ENCODE measurements around the gene ECI1. TPM values are rescaled to one million over a fixed set of nuclear protein-coding genes. Genes with fewer than 3 reads are reported as not detected.

Gene ECI1
- total and polyA plus RNA-seq, 2 of the 13 experiments (the other 11 are each of a cell fraction or from before 2014, with no cell fraction given), result 82.0 to 102 TPM

GRCh38 chr16:2194852-2195321 lies 56.5 kb downstream of the ECI1 start (continued):
- no peak for TF ChIP-seq REST (IDR thresholded peaks at IDR 0.05; ENCODE audit: borderline replicate concordance in 1 of 2, low read depth in 1 of 2, low read length in 2 of 2)
- no peak for TF ChIP-seq SAFB2 (CRISPR knock-in tag; IDR thresholded peaks at IDR 0.05; ENCODE audit: borderline replicate concordance, low read depth)
- TF ChIP-seq NFYC (CRISPR knock-in tag; IDR thresholded peaks at IDR 0.05), result no peak
- TF ChIP-seq ZNF333 (CRISPR knock-in tag; IDR thresholded peaks at IDR 0.05; ENCODE audit: borderline replicate concordance), result no peak
- TF ChIP-seq RNF219 (CRISPR knock-in tag; IDR thresholded peaks at IDR 0.05), result no peak
- no peak for TF ChIP-seq ZBTB37 (CRISPR knock-in tag; IDR thresholded peaks at IDR 0.05)
- TF ChIP-seq ARNT2 (CRISPR knock-in tag; IDR thresholded peaks at IDR 0.05; ENCODE audit: low read depth), result no peak
- no peak for TF ChIP-seq ZC3H13 (CRISPR knock-in tag; IDR thresholded peaks at IDR 0.05)
- TF ChIP-seq KLF16 (CRISPR knock-in tag; IDR thresholded peaks at IDR 0.05), result no peak
- TF ChIP-seq THAP9 (CRISPR knock-in tag; IDR thresholded peaks at IDR 0.05; ENCODE audit: borderline replicate concordance), result no peak
- no peak for TF ChIP-seq POLR2A (IDR thresholded peaks at IDR 0.05; ENCODE audit: insufficient read depth in 1 of 2, low read depth in 2 of 2, low read length in 2 of 2)
- no peak; the same call in 1 of the 2 replicates for TF ChIP-seq ZNF580 (CRISPR knock-in tag; IDR thresholded peaks at IDR 0.05; ENCODE audit: borderline replicate concordance, low read depth)
- no peak for TF ChIP-seq ZKSCAN1 (IDR thresholded peaks at IDR 0.05; ENCODE audit: low read length)
- no peak for TF ChIP-seq ZNF441 (CRISPR knock-in tag; IDR thresholded peaks at IDR 0.05; ENCODE audit: borderline replicate concordance)

All from HepG2 (cell line).